Measurements from ENCODE around the gene NLRP10. TPM values are rescaled to one million over a fixed set of nuclear protein-coding genes. Genes with fewer than 3 reads are reported as not detected.
"Not testable (repeated sequence)": the region's sequence is repeated elsewhere in the genome, so short reads cannot be mapped to it uniquely, and the experiment has no call there.

Gene NLRP10
- total RNA-seq, 2 experiments from 2014 or later = not detected

DNA sequence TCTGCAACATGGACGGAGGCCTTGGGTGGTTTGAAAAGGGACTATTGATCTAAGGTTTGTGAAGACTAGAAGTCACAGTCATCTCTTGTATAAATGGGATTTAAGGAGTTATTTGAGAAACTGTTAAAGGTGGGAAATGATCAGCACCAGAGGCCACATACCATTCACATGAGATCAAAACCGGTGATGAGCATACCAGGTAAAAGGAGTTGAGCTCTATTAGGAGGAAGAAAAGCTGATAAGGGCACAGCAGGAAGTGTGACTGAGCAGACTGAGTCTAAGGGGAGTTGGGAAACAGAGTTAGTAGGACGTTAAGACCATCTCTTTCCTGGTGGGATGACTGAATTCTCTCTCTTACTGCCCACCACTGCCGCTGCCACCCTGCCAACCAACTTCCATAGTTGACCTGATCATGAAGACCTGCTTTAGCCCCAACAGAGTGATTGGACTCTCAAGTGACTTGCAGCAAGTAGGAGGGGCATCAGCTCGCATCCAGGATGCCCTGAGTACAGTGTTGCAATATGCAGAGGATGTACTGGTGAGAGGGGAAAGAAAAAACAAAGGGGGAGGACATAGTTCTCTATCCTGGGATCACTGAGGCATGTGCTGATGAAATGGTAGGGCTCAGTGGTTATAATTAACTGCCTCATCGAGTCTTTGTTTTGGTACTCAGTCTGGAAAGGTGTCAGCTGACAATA, 29.5 kb upstream of the NLRP10 start:
- no peaks in the 10 kb centered on the region for H3K9me3 Mint-ChIP-seq
- peak overlapping the region; percentile 7 for H3K4me3 Mint-ChIP-seq
- DNase-seq (no peak), ATAC-seq (ENCODE audit: low read depth) (no peak)
- no peaks in the 10 kb centered on the region for H3K27me3 Mint-ChIP-seq
- H3K27ac Mint-ChIP-seq = peak overlapping the region; percentile 32
- POLR2A ChIA-PET = no interaction called here
- H3K36me3 Mint-ChIP-seq = peaks cover 47% of the 10 kb centered on the region
- H3K4me1 Mint-ChIP-seq = peaks cover 23% of the 10 kb centered on the region

GRCh38 chr11:7987560-7987883, 22.3 kb upstream of the NLRP10 start:
- not testable (repeated sequence) for H3K36me3 Mint-ChIP-seq; H3K27me3 Mint-ChIP-seq; ATAC-seq (ENCODE audit: low read depth); H3K9me3 Mint-ChIP-seq; DNase-seq
- Mint-ChIP-seq H3K4me1 (peaks cover 30% of the 10 kb centered on the region), H3K27ac (peak overlapping the region; percentile 95), H3K4me3 (peak overlapping the region; percentile 93)
- POLR2A ChIA-PET = interaction anchor here (0.8 to 1.6 kb wide), 6 partner anchors 10 to 695 kb away, joined by 3 to 6 read pairs (median 4); partner anchors contain the start of genes RPL27A and TRIM66

DNA sequence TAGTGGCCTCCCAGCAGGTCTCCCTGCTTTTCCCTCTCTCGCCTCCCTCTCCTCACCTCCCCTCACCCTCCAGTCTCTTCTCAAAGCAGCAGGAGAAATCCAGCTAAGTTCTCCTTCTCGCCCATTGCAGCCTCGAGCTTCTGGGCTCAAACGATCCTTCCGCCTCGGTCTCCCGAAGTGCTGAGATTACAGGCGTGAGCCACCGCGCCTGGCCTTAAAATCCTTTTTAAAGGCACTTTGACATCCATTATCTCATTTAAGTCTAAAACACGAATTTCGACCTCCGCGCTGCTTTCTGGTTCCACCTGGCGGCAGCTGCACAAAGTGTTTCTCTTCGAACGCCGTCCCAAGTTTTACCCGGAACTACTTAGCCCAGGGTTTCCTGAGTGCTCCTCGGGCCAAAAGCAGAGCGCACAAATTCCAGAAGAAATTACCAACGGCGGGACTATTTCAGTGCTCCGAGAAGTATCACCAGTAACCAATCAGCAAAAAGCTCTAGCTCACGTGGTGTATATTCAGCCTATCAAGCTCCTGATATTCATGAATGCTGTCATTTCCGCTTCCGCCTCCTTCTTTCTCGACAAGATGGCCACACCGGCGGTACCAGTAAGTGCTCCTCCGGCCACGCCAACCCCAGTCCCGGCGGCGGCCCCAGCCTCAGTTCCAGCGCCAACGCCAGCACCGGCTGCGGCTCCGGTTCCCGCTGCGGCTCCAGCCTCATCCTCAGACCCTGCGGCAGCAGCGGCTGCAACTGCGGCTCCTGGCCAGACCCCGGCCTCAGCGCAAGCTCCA, 21.7 kb upstream of the NLRP10 start, which contains the start of gene EIF3F:
Gene EIF3F (plus strand): TSS at position 570 of the 792 bp plus-strand sequence. CDS start 16 bp downstream, at position 586.
- Mint-ChIP-seq H3K4me3 (peak within 1 kb of the TSS; percentile 93), H3K27me3 (no peaks in the 10 kb centered on the region), H3K9me3 (no peaks in the 10 kb centered on the region), H3K27ac (peak within 1 kb of the TSS; percentile 95), H3K4me1 (peaks cover 30% of the 10 kb centered on the region), H3K36me3 (peaks cover 6% of the 10 kb centered on the region)
- POLR2A ChIA-PET = interaction anchor here (0.8 to 1.6 kb wide), 6 partner anchors 9 to 695 kb away, joined by 3 to 6 read pairs (median 4); partner anchors contain the start of genes RPL27A and TRIM66
- ATAC-seq (ENCODE audit: low read depth) = peak; percentile 99
- DNase-seq = peak; percentile 77

GRCh38 chr11:7983832-7984590, 18.8 kb upstream of the NLRP10 start:
- Mint-ChIP-seq H3K36me3 (peaks cover 2% of the 10 kb centered on the region), H3K27ac (no peak overlapping the region), H3K27me3 (no peaks in the 10 kb centered on the region), H3K4me1 (peaks cover 19% of the 10 kb centered on the region), H3K4me3 (no peak overlapping the region), H3K9me3 (no peaks in the 10 kb centered on the region)
- ATAC-seq (ENCODE audit: low read depth) (no peak), DNase-seq (no peak)
- POLR2A ChIA-PET = no interaction called here

DNA sequence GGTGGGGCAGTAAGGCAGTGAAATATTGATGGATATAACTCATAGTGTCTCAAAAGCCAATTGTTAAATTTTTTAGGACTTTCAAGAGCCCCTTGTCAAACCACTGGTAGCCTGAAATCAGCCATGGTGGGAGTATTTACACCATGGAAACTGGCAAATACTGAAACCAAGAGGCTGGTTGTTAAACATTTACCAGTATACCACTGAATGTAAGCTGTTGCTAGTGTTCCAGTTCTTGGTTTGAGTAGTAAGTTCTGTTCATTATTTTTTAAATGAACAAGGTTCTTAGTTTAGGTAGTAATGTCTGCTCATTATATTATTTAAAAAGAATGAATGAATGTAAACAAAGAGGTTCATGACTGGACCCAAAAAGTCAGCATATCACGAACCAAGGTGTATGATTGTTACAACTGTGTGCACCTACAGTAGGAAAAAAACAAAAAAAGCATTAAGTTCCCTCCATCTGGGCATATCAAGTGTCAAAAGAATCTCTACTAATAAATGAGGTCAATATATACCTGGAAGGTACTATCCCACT, 17.4 kb upstream of the NLRP10 start:
- H3K4me1 Mint-ChIP-seq = peaks cover 10% of the 10 kb centered on the region
- H3K9me3 Mint-ChIP-seq = no peaks in the 10 kb centered on the region
- H3K4me3 Mint-ChIP-seq = no peak overlapping the region
- no peak overlapping the region for H3K27ac Mint-ChIP-seq
- no peaks in the 10 kb centered on the region for H3K27me3 Mint-ChIP-seq
- no peaks in the 10 kb centered on the region for H3K36me3 Mint-ChIP-seq
- DNase-seq = no peak
- POLR2A ChIA-PET = no interaction called here
- ATAC-seq (ENCODE audit: low read depth) = no peak

- ATAC-seq (ENCODE audit: low read depth) (no peak), DNase-seq (no peak)
- Mint-ChIP-seq H3K4me3 (no peak overlapping the region), H3K27me3 (no peaks in the 10 kb centered on the region), H3K4me1 (peaks cover 7% of the 10 kb centered on the region), H3K27ac (no peak overlapping the region), H3K36me3 (no peaks in the 10 kb centered on the region), H3K9me3 (no peaks in the 10 kb centered on the region)
- POLR2A ChIA-PET = no interaction called here
These were observed 16.4 kb upstream of the NLRP10 start for GRCh38 chr11:7981619-7982157.

DNA sequence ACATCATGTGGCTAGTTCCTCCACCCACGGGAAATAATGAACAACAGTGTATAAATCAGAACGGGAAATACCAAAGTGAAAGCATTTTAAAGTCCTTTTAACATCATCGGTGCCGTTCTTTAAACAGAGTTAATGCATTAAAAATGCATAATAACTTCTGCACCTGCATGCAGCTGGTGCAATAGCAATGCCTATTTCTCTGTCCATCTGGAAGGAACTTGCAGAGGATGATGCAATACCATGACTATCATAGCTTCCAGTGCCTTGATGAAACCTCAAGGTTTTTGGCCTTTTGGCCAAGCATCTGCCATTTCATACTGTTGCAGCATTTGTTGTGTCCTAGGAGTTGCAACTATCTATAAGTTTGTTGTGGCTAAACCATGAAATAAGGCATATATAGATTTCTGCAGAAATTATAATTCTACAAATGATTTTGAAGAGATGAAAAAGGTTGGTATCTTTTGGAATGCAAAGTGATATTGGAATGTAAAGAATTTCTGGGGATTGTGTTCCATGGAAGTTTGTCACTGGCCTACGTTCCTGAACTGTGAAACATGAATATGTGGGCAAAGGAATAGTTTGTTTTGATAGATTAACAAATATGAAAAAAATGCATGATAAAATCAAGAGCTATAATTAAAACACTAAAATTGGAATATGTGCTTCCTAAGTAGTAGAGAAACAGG, 12.1 kb upstream of the NLRP10 start:
- H3K4me1 Mint-ChIP-seq = peaks cover 1% of the 10 kb centered on the region
- H3K27me3 Mint-ChIP-seq = no peaks in the 10 kb centered on the region
- H3K27ac Mint-ChIP-seq = no peak overlapping the region
- no peaks in the 10 kb centered on the region for H3K9me3 Mint-ChIP-seq
- POLR2A ChIA-PET = interaction anchor here (2.2 kb wide), 1 partner anchor 10 kb away, joined by 6 read pairs; the partner anchor contains the start of gene EIF3F
- H3K4me3 Mint-ChIP-seq = peak overlapping the region; percentile 51
- H3K36me3 Mint-ChIP-seq = no peaks in the 10 kb centered on the region
- no peak for DNase-seq
- no peak for ATAC-seq (ENCODE audit: low read depth)

GRCh38 chr11:7974668-7975067, 9.4 kb upstream of the NLRP10 start:
- peaks cover 3% of the 10 kb centered on the region for H3K27me3 Mint-ChIP-seq
- H3K4me3 Mint-ChIP-seq = no peak overlapping the region
- no peaks in the 10 kb centered on the region for H3K36me3 Mint-ChIP-seq
- POLR2A ChIA-PET = no interaction called here
- H3K4me1 Mint-ChIP-seq = no peaks in the 10 kb centered on the region
- no peak for DNase-seq
- ATAC-seq (ENCODE audit: low read depth) = no peak
- H3K9me3 Mint-ChIP-seq = no peaks in the 10 kb centered on the region
- no peak overlapping the region for H3K27ac Mint-ChIP-seq

DNA sequence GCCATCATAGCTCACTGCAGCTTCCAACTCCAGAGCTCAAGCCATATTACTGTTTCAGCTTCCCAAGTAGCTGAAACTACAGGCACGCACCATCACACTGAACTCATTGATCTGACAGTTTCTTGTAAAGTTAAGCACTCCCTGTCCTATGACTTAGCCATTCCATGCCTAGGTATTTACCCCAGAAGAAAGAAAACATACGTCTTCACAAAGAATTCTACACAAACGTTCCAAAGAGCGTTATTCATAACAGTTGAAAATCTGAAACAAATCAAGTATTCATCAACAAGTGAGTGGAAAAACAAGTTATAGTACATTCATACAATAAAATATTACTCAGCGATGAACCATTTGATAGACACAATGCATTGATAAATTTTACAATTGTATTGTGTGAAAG, 7.8 kb upstream of the NLRP10 start:
- no peak for DNase-seq
- H3K27ac Mint-ChIP-seq = no peak overlapping the region
- POLR2A ChIA-PET = no interaction called here
- no peaks in the 10 kb centered on the region for H3K4me1 Mint-ChIP-seq
- no peaks in the 10 kb centered on the region for H3K9me3 Mint-ChIP-seq
- H3K36me3 Mint-ChIP-seq = no peaks in the 10 kb centered on the region
- no peak for ATAC-seq (ENCODE audit: low read depth)
- H3K27me3 Mint-ChIP-seq = peaks cover 7% of the 10 kb centered on the region
- H3K4me3 Mint-ChIP-seq = no peak overlapping the region

DNA sequence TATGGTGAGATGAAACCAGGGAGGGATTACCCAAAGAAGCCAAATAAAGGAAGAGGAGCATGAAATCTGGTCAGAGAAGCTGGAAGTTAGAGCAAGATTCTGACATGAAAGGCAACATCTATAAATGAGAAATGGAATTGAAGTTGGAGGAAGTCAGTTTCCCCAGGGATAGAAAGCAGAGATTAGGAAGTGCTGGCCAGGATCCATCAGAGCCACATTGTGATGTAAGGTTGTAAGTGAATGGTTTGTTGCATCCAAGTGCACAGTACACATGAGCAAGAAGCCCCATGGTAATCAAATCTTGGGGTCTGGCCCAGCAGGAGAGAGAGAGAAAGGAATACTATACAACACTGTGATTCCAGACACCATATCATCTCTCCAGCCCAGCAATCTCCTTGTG, 6.6 kb upstream of the NLRP10 start:
- H3K27ac Mint-ChIP-seq = no peak overlapping the region

DNA sequence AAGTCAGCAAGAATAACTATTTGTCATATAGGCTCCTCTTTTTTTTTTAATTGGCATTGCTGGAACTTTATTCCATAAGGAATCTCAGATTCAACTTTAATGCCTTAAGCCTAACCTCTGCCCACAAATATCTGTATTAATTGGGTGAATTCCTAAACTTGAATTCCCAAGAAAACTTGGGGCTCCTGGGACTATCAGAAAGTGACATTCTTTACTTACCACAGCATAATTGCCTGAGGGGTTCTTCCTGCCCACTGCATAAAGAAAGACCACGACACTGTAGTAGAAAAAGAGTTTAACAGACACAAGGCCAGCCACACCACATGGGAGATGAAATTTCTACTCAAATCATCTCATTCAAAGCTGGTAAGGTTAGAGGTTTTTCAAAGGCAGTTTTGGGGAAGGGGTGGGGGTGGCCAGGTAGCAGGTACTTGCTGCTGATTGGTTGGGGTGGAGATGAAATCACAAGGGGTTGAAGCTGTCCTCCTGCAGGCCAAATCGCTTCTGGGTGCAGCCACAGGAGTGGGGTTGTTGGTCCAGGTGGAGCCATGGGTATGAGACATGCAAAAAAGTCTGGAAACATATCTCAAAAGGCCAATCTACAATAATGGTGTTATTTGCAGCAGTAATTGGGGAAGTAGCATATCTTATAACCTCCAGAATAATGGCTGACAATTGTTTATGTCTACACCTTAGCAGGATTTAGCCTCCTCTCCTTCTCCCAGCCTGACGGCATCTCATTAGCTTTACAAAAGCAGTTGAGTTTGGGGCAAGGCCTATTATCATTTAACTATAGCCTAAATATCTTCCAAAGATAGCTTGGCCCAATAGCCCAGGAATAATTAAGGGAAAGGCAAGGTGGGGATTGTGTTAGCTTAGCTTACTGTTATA, 4.8 kb upstream of the NLRP10 start:
- ATAC-seq (ENCODE audit: low read depth) (no peak), DNase-seq (no peak)
- Mint-ChIP-seq H3K4me1 (no peaks in the 10 kb centered on the region), H3K4me3 (no peak overlapping the region), H3K36me3 (no peaks in the 10 kb centered on the region), H3K27me3 (peaks cover 10% of the 10 kb centered on the region), H3K9me3 (no peaks in the 10 kb centered on the region), H3K27ac (no peak overlapping the region)
- POLR2A ChIA-PET = no interaction called here

More for the DNA sequence above, 6.6 kb upstream of the NLRP10 start:
- H3K27me3 Mint-ChIP-seq = peaks cover 10% of the 10 kb centered on the region
- no peak overlapping the region for H3K4me3 Mint-ChIP-seq
- no peaks in the 10 kb centered on the region for H3K4me1 Mint-ChIP-seq
- POLR2A ChIA-PET = no interaction called here
- no peak for DNase-seq
- ATAC-seq (ENCODE audit: low read depth) = no peak
- H3K9me3 Mint-ChIP-seq = no peaks in the 10 kb centered on the region
- no peaks in the 10 kb centered on the region for H3K36me3 Mint-ChIP-seq

DNA sequence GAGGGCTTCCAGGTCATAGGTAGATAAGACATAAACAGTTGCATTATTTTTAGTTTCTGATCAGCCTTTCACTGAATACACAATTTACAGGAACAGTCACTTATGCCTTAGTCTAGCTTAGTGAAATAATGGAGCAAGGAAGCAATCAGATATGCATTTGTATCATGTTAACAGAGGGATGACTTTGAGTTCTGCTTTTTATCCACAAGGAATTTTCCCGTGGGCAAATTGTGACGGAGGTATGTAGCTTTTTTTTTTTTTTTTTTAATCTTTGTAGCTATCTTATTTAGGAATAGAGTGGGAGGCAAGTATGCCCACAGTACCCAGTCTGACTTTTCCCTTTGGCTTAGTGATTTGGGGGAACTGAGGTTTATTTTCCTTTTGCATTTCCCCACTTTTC, 3.4 kb upstream of the NLRP10 start:
- Mint-ChIP-seq H3K36me3 (no peaks in the 10 kb centered on the region), H3K4me1 (no peaks in the 10 kb centered on the region), H3K27ac (no peak overlapping the region), H3K9me3 (no peaks in the 10 kb centered on the region), H3K4me3 (no peak overlapping the region), H3K27me3 (peaks cover 11% of the 10 kb centered on the region)
- DNase-seq = no peak
- POLR2A ChIA-PET = no interaction called here
- ATAC-seq (ENCODE audit: low read depth) = no peak
